GM12872 (cell line): ENCODE measurements around the gene KIF1B.

Experiments
- TF ChIP-seq, protein P1 (sequence below): IDR thresholded peaks from 3 replicates; pipeline ENCODE4 v1.5.1; 2011; ENCODE audit warnings: low read depth, mild to moderate bottlenecking, low read length, moderate library complexity; ENCODE audit not compliant: insufficient read depth

The KIF1B gene

GRCh38 chr1:10398278-10398733, 187.9 kb downstream of the KIF1B start:
- TF ChIP-seq, protein P1, sequence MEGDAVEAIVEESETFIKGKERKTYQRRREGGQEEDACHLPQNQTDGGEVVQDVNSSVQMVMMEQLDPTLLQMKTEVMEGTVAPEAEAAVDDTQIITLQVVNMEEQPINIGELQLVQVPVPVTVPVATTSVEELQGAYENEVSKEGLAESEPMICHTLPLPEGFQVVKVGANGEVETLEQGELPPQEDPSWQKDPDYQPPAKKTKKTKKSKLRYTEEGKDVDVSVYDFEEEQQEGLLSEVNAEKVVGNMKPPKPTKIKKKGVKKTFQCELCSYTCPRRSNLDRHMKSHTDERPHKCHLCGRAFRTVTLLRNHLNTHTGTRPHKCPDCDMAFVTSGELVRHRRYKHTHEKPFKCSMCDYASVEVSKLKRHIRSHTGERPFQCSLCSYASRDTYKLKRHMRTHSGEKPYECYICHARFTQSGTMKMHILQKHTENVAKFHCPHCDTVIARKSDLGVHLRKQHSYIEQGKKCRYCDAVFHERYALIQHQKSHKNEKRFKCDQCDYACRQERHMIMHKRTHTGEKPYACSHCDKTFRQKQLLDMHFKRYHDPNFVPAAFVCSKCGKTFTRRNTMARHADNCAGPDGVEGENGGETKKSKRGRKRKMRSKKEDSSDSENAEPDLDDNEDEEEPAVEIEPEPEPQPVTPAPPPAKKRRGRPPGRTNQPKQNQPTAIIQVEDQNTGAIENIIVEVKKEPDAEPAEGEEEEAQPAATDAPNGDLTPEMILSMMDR: no peak

GRCh38 chr1:10398734-10399443, 188.5 kb downstream of the KIF1B start, which contains the start of gene PGD:
Gene PGD (plus strand): TSS chr1:10399064. CDS start chr1:10399118, 54 bp downstream.
- TF ChIP-seq, protein P1: no peak

- TF ChIP-seq, protein P1: no peak
Observed at GRCh38 chr1:10399444-10399941, 189.1 kb downstream of the KIF1B start.

DNA sequence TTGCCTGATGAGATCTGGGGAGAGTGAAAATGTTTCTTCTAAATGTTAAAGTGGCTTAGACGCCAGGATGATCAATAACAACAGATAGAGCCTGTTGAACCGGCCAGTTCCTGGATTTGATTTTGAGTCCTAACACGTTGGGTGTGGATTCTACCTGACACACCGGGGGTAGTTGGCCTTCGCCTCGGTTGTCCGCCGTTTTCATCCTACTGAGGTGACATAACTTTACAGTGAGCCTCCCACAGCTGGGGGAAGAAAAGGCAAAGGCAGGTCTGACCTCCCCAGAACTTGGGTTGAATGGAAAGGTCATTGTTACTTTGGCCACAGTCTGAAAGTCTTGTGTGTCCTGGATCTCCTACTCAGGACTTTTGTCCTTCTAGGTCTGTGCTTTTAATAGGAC, 189.6 kb downstream of the KIF1B start:
- TF ChIP-seq, protein P1: no peak

- TF ChIP-seq, protein P1: no peak
Observed at GRCh38 chr1:10401281-10401680, 190.9 kb downstream of the KIF1B start.

GRCh38 chr1:10402729-10403274, 192.4 kb downstream of the KIF1B start:
- TF ChIP-seq, protein P1: no peak

GRCh38 chr1:10407201-10407600, 196.8 kb downstream of the KIF1B start:
- TF ChIP-seq, protein P1: no peak
